ENCODE results near the gene ITPK1. TPM values are rescaled to one million over a fixed set of nuclear protein-coding genes. Genes with fewer than 3 reads are reported as not detected.

The ITPK1 gene
- total RNA-seq, 2 experiments from 2014 or later = 17.8 to 34.7 TPM

DNA sequence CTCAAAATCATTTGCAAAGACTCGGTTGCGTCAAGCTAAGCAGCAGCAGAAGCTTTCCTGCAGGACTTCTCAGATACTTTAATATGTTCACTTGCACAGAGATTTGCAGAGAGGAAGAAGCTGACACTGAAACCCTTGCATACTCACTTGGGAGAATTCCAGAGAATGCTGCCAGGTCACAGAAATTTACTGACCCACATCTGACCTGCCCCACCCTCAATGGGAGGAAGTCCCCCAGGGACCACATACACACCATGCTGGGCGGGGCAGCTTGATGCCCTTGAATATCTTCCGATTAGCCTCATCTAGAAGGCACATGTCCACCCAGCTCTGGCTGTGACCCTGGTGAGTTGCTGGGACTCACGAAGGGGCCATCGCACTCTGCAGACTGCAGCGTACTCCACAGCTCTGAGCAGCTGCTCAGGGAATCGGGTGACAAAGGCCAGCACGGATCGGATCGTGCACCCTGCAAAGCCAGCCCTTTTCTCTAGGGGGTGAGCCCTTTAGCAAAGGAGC is 83.2 kb downstream of the ITPK1 start:
- Histone ChIP-seq H2AFZ (ENCODE audit: low read length) (no peak overlapping the region), H3K79me2 (ENCODE audit: insufficient read depth, low read depth, low read length) (no peaks in the 10 kb centered on the region), H3K4me2 (ENCODE audit: low read length) (no peak overlapping the region), H3K4me1 (ENCODE audit: insufficient read depth, low read length, poor library complexity, severe bottlenecking) (peaks cover 18% of the 10 kb centered on the region), H3K4me3 (ENCODE audit: low read depth, low read length, poor library complexity, severe bottlenecking) (no peak overlapping the region), H3K27ac (ENCODE audit: low read depth, low read length, poor library complexity, severe bottlenecking) (no peak overlapping the region), H4K20me1 (ENCODE audit: insufficient read depth, low read length) (no peaks in the 10 kb centered on the region), H3K36me3 (ENCODE audit: insufficient read depth, low read length) (no peaks in the 10 kb centered on the region), H3K9me2 (ENCODE audit: insufficient read depth, low read length) (no peaks in the 10 kb centered on the region), H3K9me3 (ENCODE audit: low read length) (no peaks in the 10 kb centered on the region)
- ChIA-PET CTCF (ENCODE audit: unreplicated experiment) (no interaction called here), POLR2A (interaction anchor here (1.2 to 1.4 kb wide), 2 partner anchors 18 to 81 kb away, joined by 3 read pairs; no protein-coding TSS in a partner anchor)
- TF ChIP-seq EZH2phosphoT487 (IDR thresholded peaks at IDR 0.05; ENCODE audit: borderline replicate concordance, low read depth, low read length) = no peak
- TF ChIP-seq, protein P1, sequence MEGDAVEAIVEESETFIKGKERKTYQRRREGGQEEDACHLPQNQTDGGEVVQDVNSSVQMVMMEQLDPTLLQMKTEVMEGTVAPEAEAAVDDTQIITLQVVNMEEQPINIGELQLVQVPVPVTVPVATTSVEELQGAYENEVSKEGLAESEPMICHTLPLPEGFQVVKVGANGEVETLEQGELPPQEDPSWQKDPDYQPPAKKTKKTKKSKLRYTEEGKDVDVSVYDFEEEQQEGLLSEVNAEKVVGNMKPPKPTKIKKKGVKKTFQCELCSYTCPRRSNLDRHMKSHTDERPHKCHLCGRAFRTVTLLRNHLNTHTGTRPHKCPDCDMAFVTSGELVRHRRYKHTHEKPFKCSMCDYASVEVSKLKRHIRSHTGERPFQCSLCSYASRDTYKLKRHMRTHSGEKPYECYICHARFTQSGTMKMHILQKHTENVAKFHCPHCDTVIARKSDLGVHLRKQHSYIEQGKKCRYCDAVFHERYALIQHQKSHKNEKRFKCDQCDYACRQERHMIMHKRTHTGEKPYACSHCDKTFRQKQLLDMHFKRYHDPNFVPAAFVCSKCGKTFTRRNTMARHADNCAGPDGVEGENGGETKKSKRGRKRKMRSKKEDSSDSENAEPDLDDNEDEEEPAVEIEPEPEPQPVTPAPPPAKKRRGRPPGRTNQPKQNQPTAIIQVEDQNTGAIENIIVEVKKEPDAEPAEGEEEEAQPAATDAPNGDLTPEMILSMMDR (conservative IDR thresholded peaks at IDR 0.05; ENCODE audit: low read length) = no peak
- DNase-seq (ENCODE audit: low spot score) = no peak
- no TSS peak for BruUV-seq (replicated peaks)
- intact Hi-C loops (cut with micrococcal nuclease; ENCODE audit: unreplicated experiment) = no loop called here

DNA sequence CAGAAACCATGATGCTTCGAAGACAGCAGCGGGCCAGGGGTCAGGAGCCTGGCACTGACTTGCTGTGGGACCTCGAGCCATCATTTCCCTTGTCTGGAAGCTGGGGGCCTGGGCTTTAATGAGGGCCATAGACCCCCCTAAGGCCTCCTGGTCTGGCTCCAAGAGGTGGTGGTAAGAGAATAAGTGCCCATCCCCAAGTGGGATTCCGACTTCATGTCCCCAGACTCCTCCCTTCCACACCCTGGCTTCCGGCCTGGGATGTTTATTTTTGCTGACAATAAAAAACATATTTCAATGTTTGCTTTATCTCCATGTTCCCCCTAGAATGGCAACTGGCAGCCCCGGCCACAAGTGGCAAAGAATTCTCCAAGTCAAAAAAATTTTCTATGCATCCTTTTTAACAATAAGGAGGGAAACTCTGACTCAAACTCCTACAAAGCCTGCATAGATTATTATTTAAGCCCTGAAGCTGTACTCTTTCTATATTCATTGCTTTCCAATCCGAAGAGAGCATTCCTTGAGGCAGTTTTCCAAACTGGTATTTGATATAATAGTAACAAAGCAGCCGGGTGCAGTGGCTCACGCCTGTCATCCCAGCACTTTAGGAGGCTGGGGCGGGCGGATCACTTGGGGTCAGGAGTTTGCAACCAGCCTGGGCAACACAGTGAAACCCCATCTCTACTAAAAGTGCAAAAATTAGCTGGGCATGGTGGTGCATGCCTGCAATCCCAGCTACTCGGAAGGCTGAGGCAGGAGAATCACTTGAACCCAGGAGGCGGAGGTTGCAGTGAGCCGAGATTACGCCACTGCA is 84.0 kb downstream of the ITPK1 start:
- Histone ChIP-seq H3K36me3 (ENCODE audit: insufficient read depth, low read length) (no peaks in the 10 kb centered on the region), H2AFZ (ENCODE audit: low read length) (no peak overlapping the region), H3K79me2 (ENCODE audit: insufficient read depth, low read depth, low read length) (no peaks in the 10 kb centered on the region), H3K4me1 (ENCODE audit: insufficient read depth, low read length, poor library complexity, severe bottlenecking) (peaks cover 18% of the 10 kb centered on the region), H3K27ac (ENCODE audit: low read depth, low read length, poor library complexity, severe bottlenecking) (no peak overlapping the region), H3K9me2 (ENCODE audit: insufficient read depth, low read length) (no peaks in the 10 kb centered on the region), H4K20me1 (ENCODE audit: insufficient read depth, low read length) (no peaks in the 10 kb centered on the region), H3K4me3 (ENCODE audit: low read depth, low read length, poor library complexity, severe bottlenecking) (no peak overlapping the region), H3K4me2 (ENCODE audit: low read length) (no peak overlapping the region), H3K9me3 (ENCODE audit: low read length) (no peaks in the 10 kb centered on the region)
- CTCF ChIA-PET (ENCODE audit: unreplicated experiment) = no interaction called here
- TF ChIP-seq, protein P1 (conservative IDR thresholded peaks at IDR 0.05; ENCODE audit: low read length) = no peak
- TF ChIP-seq EZH2phosphoT487 (IDR thresholded peaks at IDR 0.05; ENCODE audit: borderline replicate concordance, low read depth, low read length) = no peak
- BruUV-seq (replicated peaks) = no TSS peak
- POLR2A ChIA-PET = interaction anchor here (1.2 kb wide), 1 partner anchor 17 kb away, joined by 3 read pairs; no protein-coding TSS in a partner anchor
- no peak for DNase-seq (ENCODE audit: low spot score)
- intact Hi-C loops (cut with micrococcal nuclease; ENCODE audit: unreplicated experiment) = no loop called here

DNA sequence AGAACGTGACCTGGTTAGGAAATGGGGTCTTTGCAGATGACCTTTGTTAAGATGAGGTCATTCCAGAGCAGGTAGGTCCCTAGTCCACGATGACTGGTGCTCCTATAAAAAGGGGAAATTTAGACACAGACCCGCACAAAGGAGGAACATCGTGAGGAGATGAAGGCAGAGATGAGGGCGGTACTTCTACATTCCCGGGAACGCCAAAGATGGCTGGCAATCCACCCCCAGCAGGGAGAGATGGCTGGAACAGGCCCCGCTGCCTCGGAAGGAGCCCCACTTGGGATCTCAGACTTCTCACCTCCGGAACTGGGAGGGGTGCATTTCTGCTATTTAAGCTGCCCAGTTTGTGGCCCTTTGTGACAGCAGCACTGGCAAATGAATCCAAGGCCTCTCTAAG is 85.0 kb downstream of the ITPK1 start:
- Histone ChIP-seq H3K79me2 (ENCODE audit: insufficient read depth, low read depth, low read length) (no peaks in the 10 kb centered on the region), H3K9me2 (ENCODE audit: insufficient read depth, low read length) (no peaks in the 10 kb centered on the region), H3K9me3 (ENCODE audit: low read length) (no peaks in the 10 kb centered on the region), H3K4me3 (ENCODE audit: low read depth, low read length, poor library complexity, severe bottlenecking) (no peak overlapping the region), H2AFZ (ENCODE audit: low read length) (no peak overlapping the region), H3K27ac (ENCODE audit: low read depth, low read length, poor library complexity, severe bottlenecking) (no peak overlapping the region), H4K20me1 (ENCODE audit: insufficient read depth, low read length) (no peaks in the 10 kb centered on the region), H3K36me3 (ENCODE audit: insufficient read depth, low read length) (no peaks in the 10 kb centered on the region), H3K4me1 (ENCODE audit: insufficient read depth, low read length, poor library complexity, severe bottlenecking) (peaks cover 18% of the 10 kb centered on the region), H3K4me2 (ENCODE audit: low read length) (no peak overlapping the region)
- CTCF ChIA-PET (ENCODE audit: unreplicated experiment) = no interaction called here
- no peak for DNase-seq (ENCODE audit: low spot score)
- no TSS peak for BruUV-seq (replicated peaks)
- TF ChIP-seq, protein P1 (conservative IDR thresholded peaks at IDR 0.05; ENCODE audit: low read length) = no peak
- TF ChIP-seq EZH2phosphoT487 (IDR thresholded peaks at IDR 0.05; ENCODE audit: borderline replicate concordance, low read depth, low read length) = no peak
- intact Hi-C loops (cut with micrococcal nuclease; ENCODE audit: unreplicated experiment) = no loop called here
- POLR2A ChIA-PET = no interaction called here

Measured in OCI-LY7 (cell line).